Inflammatory macrophage treated with lipopolysaccharide for 4 hours (primary cell): ENCODE measurements around the gene AMZ2.
"Not testable (repeated sequence)": the region's sequence is repeated elsewhere in the genome, so short reads cannot be mapped to it uniquely, and the experiment has no call there.

ENCODE experiments used
- DNase-seq: peaks from one replicate; pipeline ENCODE4 v3.0.0-alpha.2; 2020

AMZ2 gene, protein sequence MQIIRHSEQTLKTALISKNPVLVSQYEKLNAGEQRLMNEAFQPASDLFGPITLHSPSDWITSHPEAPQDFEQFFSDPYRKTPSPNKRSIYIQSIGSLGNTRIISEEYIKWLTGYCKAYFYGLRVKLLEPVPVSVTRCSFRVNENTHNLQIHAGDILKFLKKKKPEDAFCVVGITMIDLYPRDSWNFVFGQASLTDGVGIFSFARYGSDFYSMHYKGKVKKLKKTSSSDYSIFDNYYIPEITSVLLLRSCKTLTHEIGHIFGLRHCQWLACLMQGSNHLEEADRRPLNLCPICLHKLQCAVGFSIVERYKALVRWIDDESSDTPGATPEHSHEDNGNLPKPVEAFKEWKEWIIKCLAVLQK

DNA sequence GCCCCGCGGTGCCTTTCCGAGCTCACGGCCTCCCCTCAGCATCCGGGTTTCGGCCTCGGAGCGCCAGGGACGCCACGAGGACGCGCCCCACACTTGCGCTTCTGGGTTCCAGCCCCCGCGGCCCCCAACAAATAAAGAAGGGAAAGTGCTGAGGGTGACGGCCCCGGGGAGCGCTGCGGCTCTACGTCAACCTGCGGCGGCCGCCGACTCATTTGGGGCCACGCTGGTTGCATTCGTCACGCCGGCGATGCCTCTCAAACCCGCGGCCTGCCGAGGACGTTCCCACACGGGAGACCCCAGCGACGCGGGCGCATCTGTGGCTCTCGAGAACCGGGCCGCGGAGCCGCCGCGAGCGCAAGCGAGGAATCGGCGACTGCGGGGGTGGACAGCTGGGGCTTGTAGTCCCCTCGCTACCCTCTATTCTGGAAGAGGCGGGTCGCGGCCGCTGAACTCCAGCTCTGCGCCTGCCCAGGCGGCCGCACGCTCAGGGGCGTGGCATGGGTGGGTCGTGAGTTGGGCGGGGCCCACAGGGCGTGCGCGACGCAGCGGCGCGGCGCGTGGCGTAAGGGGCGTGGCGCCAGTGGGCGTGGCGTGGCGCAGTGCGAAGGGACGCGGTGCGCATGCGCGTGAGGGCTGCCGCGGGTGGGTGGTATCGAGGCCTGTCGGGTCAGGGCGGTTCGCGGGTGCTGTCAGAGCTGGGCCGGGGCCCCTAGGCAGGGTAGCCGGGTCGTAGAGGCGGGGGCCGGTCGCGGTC is at the start of gene AMZ2:
Gene AMZ2, plus strand, starts transcription at position 599 of the 754 bp plus-strand sequence. CDS start 2,145 bp downstream, outside the sequence.
- DNase-seq = peak; percentile 96

DNA sequence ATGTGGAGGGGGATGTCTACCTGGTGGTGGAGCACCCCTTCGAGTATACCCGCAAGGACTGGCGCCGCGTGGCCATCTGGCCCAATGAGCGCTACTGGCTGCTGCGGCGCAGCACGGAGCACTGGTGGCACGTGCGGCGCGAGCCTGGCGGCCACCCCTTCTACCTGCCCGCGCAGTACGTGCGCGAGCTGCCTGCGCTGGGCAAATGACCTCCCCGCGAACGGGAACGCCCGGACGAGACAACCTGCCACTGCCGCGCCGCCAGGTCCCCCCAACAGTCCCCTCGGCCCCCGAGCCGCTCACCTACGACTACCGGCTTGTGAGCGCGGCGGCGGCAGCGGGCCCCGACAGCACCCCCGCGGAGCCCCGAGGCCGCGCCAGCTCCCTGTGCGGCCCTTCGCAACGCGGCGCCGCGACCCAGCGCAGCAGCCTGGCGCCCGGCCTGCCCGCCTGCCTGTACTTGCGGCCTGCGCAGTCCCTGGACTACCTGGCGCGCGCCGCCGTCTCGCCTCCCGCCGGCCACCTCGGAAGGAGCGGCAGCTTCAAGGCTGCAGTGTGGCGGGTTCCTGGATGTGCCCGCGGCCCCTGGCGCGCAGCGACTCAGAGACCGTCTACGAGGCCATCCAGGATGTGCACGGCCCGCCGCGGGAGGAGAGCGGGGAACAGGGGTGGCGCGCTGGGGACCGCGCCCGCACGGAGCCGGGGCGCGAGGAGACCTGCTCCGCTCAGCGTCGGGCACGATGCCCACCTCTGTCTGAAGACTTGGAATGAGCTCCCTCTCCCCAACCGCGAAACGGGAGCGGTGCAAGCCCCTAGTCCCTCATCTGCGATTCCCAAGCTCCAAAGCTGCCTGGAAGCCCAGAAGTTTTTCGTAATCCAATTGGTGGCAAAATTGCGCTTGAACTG is 48.7 kb upstream of the AMZ2 start:
- no peak for DNase-seq

DNA sequence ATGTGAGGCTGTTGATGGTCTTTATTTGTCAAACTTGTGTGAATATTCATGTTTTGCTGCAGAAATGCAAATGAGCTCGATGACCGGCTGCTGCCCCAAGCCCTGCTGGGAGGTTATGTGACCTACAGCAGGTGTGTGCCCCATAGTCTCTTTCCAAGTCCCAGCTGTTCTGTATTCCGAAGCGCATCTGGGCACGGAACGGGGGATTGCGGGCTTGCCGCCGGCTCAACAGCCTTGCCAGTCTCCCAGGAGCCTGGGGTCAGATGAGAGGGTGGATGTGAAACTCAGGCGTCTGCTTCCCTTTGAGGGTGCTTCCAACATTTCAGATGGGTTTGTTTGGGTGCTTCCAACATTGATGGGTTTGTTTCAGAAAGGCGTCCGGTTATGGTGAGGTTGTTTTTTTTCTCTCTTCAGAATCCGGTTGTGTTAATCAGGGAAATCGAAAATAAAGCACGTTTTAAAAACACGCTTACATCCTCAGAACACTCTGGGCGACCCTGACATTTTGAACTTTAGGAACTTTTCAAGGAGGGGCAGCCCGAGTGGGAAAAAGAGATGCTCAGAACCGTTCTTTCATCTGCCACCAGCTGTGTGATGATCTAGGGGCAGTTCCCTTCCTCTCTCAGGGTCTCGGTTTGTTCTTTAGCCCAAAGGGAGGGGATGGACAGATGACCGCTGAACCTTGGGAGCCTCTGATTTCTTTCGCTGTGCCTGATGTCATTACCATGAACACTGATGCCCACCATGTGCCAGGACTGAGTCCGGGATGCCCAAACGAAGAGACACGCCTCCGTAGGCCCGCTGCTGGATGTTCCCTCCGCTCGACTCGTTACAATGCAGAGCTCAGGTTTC is 47.8 kb upstream of the AMZ2 start:
- no peak for DNase-seq

DNA sequence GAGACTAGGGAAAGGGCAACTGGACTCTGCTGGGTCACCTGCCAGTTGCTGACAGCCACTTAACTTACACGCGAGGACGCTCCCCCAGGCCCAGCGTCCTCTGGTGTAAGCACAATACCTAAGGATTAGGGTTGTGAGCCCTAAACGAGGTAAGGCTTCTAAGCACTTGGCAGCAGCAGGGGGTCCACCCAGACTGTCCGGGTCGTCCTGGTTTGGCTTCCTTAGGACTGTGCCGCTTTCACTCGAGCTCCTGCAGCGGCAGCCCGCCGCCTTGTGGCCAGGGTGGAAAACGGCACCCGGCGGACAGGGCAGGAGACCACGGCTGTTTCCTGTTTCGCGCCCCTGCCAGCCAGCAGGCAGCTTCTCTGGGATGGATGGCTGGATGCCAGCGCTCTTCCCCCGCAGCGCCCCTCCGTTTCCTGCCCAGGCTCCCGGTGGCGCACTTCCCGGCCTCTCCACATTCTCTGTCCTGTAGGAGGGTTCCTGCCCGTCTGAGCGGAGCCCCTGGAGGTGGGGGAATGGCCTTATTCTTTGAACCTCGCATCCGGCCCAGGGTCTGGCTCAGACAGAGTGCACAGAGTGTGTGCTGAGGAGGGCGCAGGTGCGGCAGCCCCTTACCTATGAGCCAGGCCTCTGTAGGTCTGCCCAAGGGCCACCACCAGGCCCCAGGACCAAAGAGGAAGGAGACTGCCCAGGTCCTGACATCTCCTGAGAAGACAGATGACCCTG is 47.0 kb upstream of the AMZ2 start:
- DNase-seq = peak; percentile 75

DNA sequence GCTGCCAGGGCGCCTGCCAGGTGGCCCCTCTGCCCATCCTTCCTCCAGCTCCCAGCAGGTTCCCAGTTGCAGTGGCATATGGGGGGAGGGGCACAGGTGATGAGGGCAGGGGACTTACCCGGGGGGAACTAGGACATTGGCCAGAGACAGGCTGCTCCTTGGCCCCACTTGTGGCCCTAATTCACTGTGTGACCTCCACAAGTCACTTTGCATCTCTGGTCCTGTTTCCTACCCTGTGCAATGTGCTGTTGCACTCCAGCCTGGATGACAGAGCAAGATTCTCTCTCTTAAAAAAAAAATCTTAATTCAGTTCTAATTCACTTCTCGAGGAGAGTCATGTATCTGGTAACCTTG is 46.4 kb upstream of the AMZ2 start:
- not testable (repeated sequence) for DNase-seq

DNA sequence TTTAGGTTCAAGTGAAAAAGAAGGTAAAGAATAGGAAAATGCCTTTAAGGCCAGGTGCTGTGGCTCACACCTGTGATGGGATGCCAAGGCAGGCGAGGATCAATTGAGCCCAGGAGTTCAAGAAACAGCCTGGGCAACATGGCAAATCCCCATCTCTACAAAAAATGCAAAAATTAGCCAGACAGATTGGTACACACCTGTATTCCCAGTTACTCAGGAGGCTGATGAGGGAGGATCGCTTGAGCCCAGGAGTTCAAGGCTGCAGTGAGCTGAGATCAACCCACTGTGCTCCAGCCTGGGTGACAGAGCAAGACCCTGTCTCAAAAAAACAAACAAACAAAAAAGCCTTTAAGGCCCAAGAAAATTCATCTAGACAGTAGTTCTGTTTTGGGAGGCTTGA is 45.5 kb upstream of the AMZ2 start:
- DNase-seq = not testable (repeated sequence)

DNA sequence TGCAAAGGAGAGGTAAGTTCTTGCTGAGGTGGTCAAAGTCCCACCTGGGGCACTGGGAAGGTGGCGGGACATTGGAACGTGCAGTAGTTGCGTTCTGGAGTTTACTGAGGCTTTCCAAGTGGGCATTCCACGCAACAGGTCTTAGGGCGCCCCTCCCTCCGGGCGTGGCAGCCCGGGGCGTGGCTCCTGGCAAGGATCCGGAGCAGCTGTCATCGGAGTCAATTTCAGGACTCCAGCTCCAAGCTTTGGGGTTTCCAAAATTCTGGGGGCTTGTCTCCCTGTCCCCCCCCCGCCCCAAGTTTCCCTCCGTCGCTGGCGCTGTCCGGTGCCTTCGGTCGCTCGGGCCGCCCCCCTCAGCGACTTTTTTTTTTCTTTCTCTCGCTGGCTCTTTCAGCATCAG is 43.1 kb upstream of the AMZ2 start:
- peak; percentile 52 for DNase-seq

DNA sequence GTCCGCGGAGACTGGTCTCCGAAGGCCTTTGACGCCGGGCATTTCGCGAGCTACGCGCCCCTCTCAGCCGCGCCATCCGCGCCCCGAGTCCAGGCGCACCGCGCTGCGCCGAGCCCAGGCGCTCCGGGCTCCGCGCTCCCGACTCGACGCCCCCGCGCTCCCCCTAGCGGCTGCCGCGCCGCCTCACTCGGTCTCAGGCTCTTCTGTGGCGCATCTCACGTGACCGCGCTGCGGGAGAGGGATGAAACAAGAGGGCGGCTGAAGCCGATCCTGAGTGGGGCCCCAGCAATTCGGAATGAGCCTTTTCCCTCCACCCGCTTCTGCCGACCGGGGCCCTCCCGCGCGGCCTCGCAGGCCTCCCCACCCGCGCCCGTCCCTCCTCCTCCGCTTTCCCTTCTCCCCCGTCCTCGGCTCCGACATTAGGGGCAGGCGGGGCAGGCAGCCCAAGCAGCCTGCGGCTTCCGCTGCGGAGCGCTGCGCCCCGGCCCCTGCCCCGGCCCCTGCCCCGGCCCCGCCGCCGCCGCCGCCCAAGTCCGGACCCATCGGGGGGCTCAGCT is 42.5 kb upstream of the AMZ2 start:
- peak; percentile 92 for DNase-seq

DNA sequence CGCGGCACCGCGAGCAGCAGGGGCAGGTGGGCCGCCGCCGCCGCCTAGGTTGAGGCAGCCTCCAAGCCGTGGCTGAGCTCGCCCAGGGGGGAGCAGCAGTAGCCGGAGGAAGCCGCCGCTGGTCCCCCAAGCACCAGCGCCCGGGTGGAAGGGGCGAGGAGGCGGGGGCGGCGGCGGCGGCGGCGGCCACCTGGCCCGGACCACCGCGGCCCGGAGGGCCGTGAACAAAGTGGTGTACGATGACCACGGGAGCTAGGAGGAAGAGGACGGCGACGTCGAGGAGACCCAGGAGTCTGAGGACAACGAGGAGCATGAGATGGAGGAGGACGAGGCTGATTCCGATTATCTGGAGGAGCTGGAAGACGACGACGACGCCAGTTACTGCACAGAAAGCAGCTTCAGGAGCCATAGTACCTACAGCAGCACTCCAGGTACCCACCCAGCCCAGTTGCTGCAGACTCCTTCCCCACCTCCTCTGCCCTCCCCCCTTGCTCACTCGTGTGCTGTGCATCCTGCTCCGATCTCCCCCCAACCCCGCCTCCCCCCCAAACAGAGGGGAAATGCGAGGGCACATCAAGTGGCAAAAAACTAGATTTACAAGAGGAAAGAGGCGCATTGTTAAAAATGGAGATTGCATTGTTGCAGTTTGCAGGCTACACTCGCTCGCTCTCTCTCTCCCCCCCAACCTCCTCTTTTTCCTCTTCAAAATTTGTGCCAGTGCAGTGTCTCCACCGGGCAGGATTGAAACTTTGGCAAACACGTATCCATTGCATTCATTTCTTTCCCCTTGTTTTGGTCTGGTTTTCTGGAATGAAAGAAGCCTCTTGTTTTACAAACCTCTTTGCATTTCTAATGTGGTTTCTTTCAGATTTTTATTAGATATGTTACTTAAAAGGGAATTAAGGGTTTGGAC is 41.8 kb upstream of the AMZ2 start:
- DNase-seq = no peak

DNA sequence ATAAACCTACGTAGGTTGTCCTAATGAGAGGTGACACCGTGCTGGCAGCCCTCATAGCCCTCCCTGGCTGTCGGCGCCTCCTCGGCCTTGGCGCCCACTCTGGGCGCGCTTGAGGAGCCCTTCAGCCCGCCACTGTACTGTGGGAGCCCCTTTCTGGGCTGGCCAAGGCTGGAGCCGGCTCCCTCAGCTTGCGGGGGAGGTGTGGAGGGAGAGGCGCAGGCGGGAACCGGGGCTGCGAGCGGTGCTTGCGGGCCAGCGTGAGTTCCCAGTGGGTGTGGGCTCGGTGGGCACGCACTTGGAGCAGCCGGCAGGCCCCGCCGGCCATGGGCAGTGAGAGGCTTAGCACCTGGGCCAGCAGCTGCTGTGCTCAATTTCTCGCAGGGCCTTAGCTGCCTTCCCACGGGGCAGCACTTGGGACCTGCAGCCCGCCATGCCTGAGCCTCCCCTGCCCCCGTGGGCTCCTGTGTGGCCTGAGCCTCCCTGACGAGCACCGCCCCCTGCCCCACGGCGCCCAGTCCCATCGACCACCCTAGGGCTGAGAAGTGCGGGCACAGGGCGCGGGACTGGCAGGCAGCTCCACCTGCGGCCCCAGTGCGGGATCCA is 40.1 kb upstream of the AMZ2 start:
- DNase-seq = no peak

DNA sequence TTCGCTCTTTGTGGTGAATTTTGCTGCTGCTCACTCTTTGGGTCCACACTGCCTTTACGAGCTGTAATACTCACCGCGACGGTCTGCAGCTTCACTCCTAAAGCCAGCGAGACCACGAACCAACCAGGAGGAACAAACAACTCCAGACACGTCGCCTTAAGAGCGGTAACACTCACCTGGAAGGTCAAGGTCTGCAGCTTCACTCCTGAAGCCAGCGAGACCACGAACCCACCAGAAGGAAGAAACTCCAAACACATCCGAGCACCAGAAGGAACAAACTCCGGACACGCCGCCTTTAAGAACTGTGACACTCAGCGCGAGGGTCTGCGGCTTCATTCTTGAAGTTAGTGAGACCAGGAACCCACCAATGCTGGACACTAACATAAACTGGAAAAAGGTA is 39.2 kb upstream of the AMZ2 start:
- DNase-seq = not testable (repeated sequence)

DNA sequence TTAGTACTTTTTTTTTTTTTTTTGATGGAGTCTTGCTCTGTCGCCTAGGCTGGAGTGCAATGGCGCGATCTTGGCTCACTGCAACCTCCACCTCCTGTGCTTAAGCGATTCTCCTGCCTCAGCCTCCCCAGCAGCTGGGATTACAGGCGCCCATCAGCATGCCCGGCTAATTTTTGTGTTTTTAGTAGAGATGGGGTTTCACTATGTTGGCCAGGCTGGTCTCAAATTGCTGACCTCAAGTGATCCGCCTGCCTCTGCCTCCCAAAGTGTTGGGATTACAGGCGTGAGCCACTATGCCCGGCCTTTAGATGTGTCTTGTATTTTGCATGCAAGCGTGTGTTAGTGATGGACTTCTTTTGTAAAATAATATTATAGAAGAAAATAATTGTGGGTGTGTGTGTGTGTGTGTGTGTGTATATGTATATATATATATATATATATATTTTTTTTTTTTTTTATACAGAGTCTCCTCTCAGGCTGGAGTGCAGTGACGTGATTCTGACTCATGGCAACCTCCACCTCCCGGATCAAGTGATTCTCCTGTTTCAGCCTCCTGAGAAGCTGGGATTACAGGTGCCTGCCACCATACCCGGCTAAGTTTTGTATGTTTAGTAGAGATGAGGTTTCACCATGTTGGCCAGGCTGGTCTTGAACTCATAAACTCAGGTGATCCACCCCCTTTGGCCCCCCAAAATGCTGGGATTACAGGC is 38.5 kb upstream of the AMZ2 start:
- not testable (repeated sequence) for DNase-seq

DNA sequence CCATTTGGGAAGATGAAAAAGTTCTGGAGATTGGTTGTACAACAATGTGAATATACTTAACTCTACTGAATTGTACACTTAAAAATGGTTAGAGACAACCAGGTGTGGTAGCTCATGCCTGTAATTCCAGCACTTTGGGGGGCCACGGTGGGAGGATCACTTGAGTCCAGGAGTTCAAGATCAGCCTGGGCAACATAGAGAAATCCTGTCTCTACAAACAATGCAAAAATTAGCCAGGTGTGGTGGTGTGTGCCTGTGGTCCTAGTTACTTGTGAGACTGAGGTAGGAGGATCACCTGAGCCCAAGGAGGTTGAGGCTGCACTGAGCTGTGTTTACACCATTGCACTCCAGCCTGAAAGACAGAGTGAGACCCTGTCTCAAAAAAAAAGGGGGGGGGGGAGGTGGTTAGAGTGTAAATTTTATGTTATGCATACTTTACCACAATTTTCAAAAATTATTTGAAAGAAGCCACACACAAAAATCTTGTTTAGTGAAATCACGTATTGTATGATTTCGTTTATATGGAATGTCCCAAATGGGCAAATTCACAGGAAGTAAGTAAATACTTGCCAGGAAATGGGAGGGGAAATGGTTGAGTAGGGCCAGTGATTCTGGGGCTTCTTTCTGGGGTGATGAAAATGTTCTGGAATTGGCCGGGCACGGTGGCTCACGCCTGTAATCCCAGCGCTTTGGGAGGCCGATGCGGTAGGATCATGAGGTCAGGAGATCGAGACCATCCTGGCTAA is 37.1 kb upstream of the AMZ2 start:
- DNase-seq = peak; percentile 56

DNA sequence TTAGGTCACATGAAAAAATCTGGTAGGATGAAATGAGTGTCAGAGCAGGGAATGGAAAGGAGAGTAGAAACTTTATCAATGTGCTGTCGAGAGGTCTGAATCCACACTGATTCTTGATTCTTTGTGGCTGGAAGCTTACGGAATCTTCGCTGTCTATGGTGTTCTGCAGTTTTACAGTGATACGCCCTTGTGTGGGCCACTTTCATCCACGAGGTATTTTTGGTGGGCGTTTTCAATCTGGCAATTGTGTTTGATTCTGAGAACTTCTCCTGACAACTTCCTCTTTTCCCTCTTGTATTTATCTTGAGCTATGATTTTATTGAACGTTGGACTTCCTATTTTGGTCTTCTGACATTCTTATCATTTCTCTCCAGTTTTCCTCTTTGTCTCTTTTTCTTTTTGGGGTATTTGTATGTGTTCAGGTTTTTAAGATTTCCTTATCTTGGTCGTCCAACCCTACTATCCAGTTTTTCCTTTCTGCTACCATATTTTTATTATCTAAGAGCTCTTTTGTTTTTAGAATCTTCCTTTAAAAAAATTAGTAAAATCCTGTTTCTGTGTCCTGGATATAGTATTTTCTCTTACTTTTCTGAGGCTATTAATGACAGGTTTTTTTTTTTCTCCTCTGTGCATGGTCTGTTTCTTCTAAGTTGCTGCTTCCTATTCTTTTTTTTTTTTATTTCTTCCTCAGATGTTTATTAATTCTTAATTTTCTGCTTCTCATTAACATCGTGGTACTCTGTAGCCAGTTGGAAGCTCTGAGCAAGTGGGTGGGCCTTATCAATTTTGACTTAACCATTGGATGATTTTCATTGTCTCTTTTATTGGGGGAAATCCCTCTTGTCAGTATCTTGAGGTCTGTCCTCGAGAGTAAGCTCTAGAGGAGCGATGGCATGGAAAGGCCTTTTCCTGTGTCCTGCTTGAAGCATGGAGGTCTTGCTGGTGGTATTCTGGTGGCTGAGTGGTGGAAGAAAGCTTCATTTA is 34.1 kb upstream of the AMZ2 start:
- DNase-seq = peak; percentile 91

DNA sequence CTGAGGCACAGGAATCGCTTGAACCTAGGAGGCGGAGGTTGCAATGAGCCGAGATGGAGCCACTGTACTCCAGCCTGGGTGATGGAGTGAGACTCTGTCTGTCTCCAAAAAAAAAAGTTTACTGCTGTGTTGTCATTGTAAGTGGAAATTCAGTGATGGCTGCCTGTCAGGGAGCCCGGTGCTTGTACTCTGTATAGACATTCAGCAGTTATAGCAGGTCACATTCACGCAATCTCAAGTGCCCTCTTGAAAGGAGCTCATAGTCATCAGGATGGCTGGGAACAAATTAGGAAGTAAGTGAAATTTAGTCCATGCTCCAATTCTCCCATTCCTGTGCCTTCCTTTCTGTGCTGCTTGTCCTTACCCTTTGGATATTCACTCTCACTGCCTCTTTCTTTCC is 32.4 kb upstream of the AMZ2 start:
- not testable (repeated sequence) for DNase-seq

DNA sequence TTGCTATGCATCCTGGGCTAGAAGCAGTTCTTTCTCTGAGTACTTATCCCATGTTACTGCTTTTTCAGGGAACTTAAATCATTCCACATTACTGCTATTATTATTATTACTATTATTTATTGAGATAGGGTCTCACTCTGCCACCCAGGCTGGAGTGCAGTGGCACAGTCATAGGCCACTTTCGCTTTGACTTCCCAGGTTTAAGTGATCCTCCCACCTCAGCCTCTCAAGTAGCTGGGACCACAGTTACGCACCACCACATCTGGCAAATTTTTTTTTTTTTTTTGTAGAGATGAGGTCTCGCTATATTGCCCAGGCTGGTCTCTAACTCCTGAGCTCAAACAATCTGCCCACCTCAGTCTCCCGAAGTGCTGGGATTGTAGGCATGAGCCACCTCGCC is 28.4 kb upstream of the AMZ2 start:
- not testable (repeated sequence) for DNase-seq

DNA sequence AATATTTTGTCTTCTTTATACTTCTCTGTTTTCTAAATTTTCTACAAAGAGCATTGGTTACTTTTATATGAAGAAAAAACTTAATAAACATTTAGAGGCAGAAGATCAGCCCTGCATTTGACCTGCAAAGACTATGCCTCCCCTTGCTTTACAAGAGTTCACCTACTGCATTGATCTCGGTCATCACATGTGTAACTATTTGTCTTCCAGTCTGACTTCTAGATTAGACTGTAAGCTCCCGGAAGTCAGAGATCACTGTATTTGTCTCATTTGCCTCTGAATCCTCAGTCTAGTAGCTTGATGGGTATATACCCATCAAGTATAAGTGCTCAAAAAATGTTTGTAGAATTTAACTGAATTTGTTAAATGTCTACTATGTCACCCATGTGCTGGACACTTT is 27.7 kb upstream of the AMZ2 start:
- not testable (repeated sequence) for DNase-seq
